HG03558 (cell line): ENCODE results near the gene PTH2.
"Not testable (repeated sequence)": the region's sequence is repeated elsewhere in the genome, so short reads cannot be mapped to it uniquely, and the experiment has no call there.

ENCODE experiments used
- ATAC-seq: cut with Tn5 transposase; IDR thresholded peaks from one replicate; pipeline ENCODE4 v1.9.1; 2021; ENCODE audit warnings: moderate number of reproducible peaks; ENCODE audit not compliant: unreplicated experiment; ENCODE audit errors: extremely low read depth

Gene PTH2, protein sequence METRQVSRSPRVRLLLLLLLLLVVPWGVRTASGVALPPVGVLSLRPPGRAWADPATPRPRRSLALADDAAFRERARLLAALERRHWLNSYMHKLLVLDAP

DNA sequence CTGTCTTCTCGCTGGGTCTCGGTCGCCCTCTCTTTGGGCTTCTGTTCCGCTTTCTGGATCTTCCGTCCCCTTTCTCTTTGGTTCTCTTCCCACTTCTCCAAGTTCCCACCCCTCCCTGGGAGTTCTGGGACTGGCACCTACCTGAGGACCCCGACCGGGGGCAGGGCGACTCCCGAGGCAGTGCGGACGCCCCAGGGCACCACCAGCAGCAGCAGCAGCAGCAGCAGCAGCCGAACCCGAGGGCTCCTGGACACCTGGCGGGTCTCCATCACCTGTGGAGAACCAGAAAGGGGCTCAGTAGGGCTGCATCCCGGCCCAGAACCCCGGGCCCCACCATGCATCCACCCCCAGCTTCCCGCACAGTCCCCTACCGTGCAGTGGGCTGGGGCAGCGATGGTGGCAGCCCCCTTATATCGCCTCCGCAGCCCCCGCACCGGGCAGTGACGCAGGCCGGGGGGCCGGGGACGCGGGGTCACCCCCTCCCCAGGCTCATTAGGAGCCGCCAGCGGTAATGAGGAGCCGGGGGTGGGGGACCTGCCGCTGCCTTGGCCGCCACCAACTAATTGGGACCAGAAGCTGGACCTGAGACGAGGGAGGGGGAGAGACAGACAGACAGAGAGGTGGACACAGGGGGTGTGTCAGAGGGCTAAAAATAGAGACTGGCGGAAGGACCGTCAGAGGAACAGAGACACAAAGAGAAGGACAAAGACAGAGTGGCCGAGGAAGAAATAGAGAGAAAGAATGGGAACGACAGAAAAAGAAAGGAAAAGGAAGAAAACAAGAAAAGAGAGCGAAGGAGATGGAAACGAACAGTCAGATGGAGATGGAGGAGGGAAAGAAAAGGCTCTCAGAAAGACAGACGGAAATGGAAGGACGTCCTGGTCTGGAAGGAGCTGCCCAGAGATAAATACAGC, at the start of gene PTH2:
Gene PTH2 (minus strand): TSS at position 371 of the 914 bp plus-strand sequence. CDS start 102 bp downstream, at position 269.
- ATAC-seq, result no peak

DNA sequence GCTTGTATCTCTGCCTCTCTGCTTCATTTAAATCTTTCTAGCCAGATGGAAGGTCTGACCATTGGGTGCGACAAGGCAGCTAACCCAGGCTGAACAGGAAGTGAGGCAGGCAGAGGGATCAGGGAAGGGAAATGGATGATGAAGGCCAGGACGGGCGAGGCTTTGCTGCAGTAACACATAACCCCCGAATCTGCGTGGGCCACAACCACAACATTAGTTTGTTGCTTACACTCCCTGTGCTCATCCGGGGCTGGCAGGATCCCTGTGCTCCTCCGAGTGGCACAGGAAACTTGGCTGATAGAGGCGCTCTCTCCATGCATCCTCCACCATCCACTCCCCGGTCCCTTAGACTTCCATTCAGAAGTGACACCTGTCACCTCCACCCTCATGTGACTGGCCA, 49.7 kb upstream of the PTH2 start:
- ATAC-seq, result no peak

DNA sequence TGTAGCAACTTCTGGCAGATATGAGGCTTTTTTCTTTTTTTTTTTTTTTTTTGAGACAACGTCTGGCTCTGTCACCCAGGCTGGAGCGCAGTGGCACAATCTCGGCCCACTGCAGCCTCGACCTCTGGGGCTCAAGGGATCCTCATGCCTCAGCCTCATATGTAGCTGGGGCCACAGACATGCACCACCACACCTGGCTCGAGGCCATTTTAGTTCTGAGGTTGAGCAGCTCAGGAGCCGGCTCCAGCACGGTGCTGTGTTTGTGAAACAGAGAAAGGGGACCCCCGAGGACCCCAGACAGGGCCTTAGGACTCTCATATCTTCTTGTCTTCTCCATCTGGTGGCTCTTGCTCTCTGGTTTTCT, 47.4 kb upstream of the PTH2 start:
- no peak for ATAC-seq

DNA sequence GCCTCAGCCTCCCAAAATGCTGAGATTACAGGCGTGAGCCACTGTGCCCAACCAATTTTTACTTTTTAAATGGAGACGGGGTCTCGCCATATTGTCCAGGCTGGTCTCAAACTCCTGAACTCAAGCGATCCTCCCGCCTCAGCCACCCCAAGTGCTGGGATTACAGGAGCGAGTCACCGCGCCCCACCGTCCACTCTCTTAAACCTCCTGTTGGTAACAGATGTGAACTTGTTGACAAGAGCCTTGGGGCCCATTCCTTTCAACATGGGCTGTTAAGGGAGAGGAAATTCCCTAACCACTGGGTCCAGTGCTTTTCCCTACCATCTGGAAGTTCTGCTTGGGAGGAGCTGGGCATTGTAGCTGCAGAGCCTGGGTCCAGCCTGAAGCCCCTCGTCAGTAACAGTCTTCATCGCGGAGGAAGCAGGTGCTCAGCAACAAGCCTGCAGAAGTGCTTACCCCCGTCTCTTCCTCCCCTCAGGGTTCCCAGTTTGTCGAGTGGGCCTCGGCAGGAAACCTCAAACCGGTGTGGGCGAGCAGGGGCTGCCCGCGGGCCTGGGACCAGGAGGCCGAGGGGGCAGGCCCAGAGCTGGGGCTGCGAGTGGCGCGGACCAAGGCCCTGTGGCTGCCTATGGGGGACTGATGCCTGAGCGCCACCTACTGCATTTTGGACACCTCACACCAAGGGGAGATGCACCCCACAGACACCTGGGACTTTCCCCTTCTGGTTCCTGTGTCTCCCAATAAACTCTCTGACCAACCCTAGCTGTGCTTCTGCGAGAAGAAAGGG, 46.8 kb upstream of the PTH2 start:
- no peak for ATAC-seq

DNA sequence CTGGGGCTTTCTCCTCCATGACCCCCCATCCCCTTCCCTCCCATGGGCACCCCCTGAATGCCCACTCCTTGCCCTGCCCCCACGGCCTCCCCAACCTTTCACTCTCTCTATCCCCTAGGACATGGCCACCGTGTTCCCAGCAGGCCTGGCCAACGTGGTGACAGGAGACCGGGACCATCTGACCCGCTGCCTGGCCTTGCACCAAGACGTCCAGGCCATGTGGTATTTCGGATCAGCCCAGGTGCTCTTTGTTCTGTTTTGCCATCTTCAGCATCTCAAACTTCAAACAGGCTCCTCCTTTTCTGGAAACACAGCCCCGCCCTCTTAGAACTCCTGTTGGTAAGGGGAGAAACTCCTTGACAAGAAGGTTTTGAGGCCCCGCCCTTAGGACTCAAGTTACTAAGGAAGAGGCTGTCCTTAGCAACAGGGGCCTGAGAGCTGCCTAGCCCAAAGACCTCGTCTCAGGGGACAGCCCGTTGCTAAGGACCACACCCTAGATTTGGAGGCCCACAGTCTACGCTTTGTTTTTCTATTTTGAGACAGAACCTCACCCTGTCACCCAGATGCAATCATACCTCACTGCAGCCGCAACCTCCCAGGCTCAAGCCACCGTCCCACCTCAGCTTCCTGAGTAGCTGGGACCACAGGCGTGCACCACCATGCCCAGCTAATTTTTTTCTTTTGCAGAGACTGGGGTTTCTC, 45.7 kb upstream of the PTH2 start:
- no peak for ATAC-seq

DNA sequence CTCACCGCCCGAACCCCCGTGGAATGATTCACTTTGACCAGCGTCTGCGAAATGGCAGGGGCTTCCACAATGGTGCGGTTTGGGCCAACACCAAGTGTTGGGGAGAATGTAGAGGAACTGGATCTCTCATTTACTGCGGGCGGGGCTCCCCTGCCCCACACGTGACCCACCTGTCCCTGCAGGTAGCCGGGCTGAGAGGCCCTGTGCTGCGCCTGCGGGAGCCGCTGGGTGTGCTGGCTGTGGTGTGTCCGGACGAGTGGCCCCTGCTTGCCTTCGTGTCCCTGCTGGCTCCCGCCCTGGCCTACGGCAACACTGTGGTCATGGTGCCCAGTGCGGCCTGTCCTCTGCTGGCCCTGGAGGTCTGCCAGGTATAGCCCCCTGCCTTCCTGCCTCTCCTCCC, 45.0 kb upstream of the PTH2 start:
- ATAC-seq, result no peak

DNA sequence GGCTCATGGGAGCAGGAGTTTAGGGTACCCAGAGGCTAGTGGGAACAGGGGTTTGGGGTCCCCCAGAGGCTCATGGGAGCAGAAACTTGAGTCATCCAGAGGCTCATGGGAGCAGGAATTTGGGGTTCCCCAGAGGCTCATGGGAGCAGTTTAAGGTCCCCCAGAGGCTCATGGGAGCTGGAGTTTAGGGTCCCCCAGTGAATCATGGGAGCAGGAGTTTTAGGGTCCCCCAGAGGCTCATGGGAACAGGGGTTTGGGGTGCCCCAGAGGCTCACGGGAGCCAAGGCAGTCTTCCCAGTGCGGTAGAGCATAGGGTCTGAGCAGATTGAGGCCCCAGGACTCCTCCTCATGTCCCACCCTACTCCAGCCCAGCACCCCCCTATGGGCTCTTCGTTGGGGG, 42.1 kb upstream of the PTH2 start:
- ATAC-seq, result no peak

DNA sequence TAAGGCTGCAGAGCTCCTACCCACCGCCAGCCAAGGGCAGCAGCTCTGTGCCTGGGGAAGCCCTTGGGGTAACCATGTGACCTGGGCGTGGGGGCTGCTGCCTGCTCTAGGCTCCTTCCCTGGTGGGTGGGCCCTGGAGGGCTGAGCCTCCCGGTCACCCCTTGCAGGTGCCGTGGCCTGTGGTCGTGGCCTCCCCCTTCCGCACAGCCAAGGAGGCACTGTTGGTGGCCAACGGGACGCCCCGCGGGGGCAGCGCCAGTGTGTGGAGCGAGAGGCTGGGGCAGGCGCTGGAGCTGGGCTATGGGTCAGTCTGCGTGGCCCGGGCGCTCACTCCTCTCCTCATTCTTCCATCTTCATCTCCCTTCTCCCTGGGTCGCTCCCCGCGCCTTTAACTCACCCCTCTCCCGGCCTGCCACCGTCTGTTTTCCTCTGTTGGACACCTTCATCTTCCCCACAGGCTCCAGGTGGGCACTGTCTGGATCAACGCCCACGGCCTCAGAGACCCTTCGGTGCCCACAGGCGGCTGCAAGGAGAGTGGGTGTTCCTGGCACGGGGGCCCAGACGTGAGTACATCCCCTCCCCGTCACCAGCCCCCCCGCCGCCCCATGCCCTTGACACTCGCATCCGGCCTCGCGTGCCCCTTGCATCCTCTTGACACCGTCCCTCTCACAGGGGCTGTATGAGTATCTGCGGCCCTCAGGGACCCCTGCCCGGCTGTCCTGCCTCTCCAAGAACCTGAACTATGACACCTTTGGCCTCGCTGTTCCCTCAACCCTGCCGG, 40.9 kb upstream of the PTH2 start:
- ATAC-seq, result no peak

DNA sequence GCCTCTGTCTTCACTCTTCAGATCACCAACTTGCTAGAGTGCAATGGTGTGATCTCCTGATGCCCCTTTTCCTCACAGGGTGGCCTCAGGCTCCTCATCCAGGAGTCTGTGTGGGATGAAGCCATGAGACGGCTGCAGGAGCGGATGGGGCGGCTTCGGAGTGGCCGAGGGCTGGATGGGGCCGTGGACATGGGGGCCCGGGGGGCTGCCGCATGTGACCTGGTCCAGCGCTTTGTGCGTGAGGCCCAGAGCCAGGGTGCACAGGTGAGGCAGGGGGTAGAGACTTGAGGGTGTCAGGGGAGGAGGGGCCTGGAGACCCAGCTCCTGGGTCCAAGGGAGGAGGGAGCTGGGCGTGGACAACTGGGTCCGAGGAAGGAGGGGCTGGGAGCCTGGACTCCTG, 39.3 kb upstream of the PTH2 start:
- no peak for ATAC-seq

DNA sequence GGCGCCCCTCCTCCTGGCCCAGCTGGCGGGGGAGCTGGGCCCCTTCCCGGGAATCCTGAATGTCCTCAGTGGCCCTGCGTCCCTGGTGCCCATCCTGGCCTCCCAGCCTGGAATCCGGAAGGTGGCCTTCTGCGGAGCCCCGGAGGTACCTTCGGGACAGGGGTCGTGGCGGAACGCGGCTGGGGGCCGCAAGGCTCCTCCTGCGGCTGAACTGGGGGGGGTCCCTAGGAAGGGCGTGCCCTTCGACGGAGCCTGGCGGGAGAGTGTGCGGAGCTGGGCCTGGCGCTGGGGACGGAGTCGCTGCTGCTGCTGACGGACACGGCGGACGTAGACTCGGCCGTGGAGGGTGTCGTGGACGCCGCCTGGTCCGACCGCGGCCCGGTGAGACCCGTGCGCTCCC, 38.4 kb upstream of the PTH2 start:
- no peak for ATAC-seq

DNA sequence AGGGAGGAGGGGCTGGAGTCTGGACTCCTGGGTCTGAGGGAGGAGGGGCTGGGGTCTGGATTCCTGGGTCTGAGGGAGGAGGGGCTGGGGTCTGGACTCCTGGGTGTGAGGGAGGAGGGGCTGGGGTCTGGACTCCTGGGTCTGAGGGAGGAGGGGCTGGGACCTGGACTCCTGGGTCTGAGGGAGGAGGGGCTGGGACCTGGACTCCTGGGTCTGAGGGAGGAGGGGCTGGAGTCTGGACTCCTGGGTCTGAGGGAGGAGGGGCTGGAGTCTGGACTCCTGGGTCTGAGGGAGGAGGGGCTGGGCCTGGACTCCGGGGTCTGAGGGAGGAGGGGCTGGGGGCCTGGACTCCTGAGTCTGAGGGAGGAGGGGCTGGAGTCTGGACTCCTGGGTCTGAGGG, 37.9 kb upstream of the PTH2 start:
- ATAC-seq, result not testable (repeated sequence)

DNA sequence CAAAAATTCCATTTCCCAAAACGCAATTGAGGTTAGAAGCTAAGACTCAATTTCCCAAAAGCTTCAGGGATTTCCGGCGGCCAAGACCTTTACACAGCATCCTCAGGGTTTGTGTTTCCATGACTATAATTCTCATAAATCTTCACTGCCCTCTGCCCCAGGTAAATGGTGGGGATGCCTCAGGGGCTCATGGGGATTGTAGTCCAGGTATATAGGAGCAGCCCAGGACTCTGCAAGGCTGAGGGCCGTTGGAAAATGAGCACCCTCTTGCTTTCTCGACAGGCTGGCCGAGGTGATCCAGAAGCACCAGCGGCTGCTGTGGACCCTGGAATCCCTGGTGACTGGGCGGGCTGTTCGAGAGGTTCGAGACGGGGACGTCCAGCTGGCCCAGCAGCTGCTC, 36.1 kb upstream of the PTH2 start:
- ATAC-seq, result no peak

DNA sequence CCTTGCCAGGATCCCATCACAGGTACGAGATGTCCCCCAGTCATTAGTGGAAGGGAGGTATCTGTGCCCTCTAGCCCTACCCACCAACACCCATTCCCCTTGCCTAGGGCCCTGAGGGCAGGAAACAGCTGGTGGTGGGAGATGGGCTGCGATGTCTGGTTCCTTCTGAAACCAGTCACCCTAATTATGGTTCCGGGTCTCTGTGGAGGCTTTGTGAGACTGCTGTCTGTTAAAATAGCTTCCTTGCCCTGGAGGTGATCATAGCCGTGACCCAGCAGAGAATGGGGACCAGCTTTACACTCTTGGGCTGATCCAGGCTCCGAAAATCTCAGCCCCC, 35.3 kb upstream of the PTH2 start:
- ATAC-seq, result no peak

DNA sequence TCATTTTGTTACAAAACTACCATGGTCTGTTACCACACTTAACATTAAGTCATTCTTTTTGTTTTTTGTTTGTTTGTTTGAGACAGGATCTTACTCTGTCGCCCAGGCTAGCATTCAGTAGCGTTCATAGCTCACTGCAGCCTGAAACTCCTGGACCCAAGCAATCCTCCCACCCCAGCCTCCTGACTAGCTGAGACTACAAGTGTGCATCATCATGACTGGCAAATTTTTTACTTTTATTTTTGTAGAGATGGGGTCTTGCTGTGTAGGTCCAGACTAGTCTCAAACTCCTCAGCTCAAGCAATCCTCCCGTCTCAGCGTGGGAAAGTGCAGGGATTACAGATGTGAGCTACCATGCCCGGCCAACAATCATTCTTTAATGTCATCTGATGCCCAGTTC, 33.1 kb upstream of the PTH2 start:
- no peak for ATAC-seq

DNA sequence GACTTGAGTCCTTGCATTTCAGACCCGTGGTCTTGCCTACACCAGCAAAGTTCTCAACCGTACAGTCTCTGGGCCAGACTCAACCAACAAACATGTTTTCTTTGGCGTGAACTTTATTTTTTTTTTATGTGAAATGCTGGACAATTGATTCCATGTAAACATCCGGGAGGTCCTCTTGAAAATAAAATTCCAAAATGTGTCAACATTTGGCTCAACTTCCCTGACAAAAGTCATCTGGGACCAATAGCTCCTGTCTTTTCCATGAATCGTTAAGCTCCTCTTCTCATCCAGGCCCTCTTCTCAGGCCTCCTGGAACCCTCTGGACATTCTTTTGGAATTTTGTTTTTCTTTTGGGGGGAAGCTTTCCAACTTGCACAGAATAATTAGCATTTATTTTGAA, 32.5 kb upstream of the PTH2 start:
- no peak for ATAC-seq

DNA sequence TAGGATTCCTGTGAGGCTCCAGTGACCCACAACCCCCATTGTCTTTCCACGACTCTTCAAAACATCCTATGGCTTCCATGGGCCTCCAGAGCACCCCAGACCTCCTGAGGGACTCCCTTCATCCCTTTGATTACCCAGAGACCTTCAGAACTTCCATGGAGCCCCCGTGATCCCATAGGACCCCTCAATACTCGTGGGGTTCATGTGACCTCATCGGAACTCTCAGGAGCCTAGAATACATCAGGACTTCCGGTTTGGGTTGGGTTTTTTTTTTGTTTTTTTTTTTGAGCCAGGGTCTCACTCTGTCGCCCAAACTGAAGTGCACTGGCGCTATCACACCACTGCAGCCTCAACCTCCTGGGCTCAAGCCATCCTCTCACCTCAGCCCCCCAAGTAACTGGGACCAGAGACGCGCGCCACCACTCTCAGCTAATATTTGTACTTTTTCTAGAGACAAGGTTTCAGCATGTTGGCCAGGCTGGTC, 30.6 kb upstream of the PTH2 start:
- no peak for ATAC-seq

DNA sequence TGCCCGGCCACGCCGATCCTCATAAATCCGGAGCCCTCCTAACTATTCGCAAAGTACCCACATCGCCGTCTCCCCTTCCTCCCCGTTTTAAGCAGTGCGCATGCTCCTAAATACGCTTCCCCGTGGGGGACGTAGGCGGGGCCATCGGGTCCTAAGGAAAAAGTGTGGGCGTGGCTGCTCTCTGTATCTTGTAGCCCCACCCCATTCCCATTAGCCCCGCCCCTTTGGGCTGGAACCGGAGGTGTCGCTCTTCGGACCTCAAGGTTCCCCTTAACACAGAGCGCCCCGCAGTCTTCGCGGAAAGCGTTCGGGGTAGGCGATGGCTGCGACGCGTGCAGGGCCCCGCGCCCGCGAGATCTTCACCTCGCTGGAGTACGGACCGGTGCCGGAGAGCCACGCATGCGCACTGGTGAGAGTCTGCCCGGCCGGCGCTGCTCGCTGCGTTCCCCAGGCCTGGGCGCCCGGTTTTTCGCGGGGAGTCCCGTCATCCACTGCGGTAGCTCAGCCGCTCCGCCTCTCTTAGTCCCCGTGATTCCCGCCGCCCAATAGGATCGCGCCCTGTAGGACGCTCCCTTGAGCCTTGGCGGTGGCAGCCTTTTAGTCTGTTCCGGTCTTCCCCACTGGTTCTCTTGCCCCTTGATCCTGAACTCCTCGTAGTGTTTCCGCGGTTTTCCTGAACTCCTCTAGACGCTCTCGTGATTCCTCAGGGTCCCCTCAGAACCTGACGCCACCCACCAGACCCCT, 29.9 kb upstream of the PTH2 start, which contains the start of gene ALDH16A1:
Gene ALDH16A1 (plus strand): TSS at position 213 of the 744 bp plus-strand sequence. CDS start 107 bp downstream, at position 320.
- peak; percentile 66 for ATAC-seq

DNA sequence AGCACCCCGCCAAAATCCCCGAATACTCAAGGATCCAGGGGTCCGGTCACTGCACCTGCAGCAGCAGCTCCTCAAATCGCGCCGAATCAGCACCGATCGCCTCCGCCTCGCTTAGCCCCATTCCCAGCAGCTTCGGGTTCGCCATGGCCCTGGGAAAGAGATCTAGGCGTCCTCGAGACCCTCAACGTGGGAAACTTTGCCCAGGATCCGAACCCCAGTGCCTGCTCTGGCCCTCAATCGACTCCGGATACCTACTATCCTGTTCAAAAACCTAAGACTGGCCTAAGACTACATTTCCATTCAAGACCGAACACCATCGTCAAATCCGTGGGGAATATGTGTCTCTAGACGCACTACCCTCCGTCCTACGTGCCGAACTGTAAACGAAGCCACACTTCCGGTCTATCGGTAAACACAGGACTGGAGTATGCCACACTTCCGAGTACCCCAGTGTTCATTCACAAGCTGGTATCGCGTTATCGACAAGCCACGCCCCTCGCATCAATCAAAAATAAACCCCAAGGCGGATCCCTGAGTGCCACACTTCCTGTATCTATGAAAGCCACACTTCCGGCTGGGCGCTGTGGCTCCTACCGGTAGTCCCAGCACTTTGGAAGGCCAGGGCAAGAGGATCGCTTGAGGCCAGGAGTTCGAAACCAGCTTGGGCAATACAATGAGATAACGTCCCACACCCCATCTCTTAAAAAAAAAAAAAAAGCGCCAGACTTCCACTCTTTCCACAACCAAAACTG, 28.4 kb upstream of the PTH2 start, which contains the start of gene PIH1D1:
Gene PIH1D1 (minus strand): TSS at position 385 of the 752 bp plus-strand sequence. CDS start 240 bp downstream, at position 145.
- no peak for ATAC-seq
